DND-41 (cell line): ENCODE measurements around the gene ACOX3.

Source experiments
- CTCF ChIP-seq: IDR thresholded peaks from 2 replicates; pipeline ENCODE4 v1.5.1; 2012; ENCODE audit warnings: borderline replicate concordance, low read length, moderate library complexity, mild to moderate bottlenecking; ENCODE audit not compliant: poor library complexity, severe bottlenecking; ENCODE audit errors: extremely low read depth
- EZH2 ChIP-seq: IDR thresholded peaks from 3 replicates; pipeline ENCODE4 v1.6.1; 2012; ENCODE audit warnings: borderline replicate concordance, low read depth, mild to moderate bottlenecking, moderate library complexity, low read length, inconsistent platforms; ENCODE audit not compliant: severe bottlenecking

- no peak for TF ChIP-seq CTCF
- TF ChIP-seq EZH2, result no peak
Observed at GRCh38 chr4:8343967-8344331, 96.6 kb downstream of the ACOX3 start.
